Limb (tissue), 2 donors: ENCODE measurements around the gene MEGF6.
A peak's percentile ranks its signal among the peaks of the same experiment; 100 is the strongest.
"Not testable (repeated sequence)": the region's sequence is repeated elsewhere in the genome, so short reads cannot be mapped to it uniquely, and the experiment has no call there.

Experiments used
- DNase-seq, 2 donors: peaks; one replicate each; pipeline ENCODE4 v3.0.0-alpha.2; 2016; ENCODE audit errors: extremely low spot score in 2 of 2

Gene MEGF6

GRCh38 chr1:3629561-3630160, 18.4 kb upstream of the MEGF6 start:
- DNase-seq = no peak

GRCh38 chr1:3628445-3628844, 17.1 kb upstream of the MEGF6 start:
- DNase-seq = no peak

GRCh38 chr1:3627515-3628253, 16.4 kb upstream of the MEGF6 start:
- DNase-seq = no peak

- no peak for DNase-seq
Measured at GRCh38 chr1:3626025-3626424, 14.7 kb upstream of the MEGF6 start.

- peak in 1 of 2 donors; percentile 50 for DNase-seq
Measured at GRCh38 chr1:3625151-3625907, 14.0 kb upstream of the MEGF6 start.

- DNase-seq = peak; percentile 98 to 99
Measured at GRCh38 chr1:3624200-3625136, 13.2 kb upstream of the MEGF6 start, which contains the start of gene TPRG1L. Gene TPRG1L (plus strand): TSS chr1:3625015. CDS start chr1:3625073, 58 bp downstream.

GRCh38 chr1:3623441-3624199, 12.3 kb upstream of the MEGF6 start:
- no peak for DNase-seq

- not testable (repeated sequence) for DNase-seq
Measured at GRCh38 chr1:3622102-3622501, 10.8 kb upstream of the MEGF6 start.

GRCh38 chr1:3621151-3621671, 9.9 kb upstream of the MEGF6 start:
- DNase-seq = not testable (repeated sequence)

- DNase-seq = no peak
Measured at GRCh38 chr1:3620708-3621107, 9.4 kb upstream of the MEGF6 start.

GRCh38 chr1:3618881-3619671, 7.8 kb upstream of the MEGF6 start:
- DNase-seq = peak; percentile 72 to 82

GRCh38 chr1:3618531-3618880, 7.2 kb upstream of the MEGF6 start:
- DNase-seq = no peak

- no peak for DNase-seq
Measured at GRCh38 chr1:3617806-3618345, 6.6 kb upstream of the MEGF6 start.

- DNase-seq = no peak
Measured at GRCh38 chr1:3616861-3617260, 5.6 kb upstream of the MEGF6 start.

- no peak for DNase-seq
Measured at GRCh38 chr1:3614755-3615742, 3.7 kb upstream of the MEGF6 start.

- DNase-seq = no peak
Measured at GRCh38 chr1:3612123-3612522, 815 bp upstream of the MEGF6 start.

GRCh38 chr1:3610527-3611169, 660 bp downstream of the MEGF6 start:
- DNase-seq = peak; percentile 51 to 84
